ENCODE measurements around the gene FHIT.
"Not testable (repeated sequence)": the region's sequence is repeated elsewhere in the genome, so short reads cannot be mapped to it uniquely, and the experiment has no call there.

The FHIT gene

DNA sequence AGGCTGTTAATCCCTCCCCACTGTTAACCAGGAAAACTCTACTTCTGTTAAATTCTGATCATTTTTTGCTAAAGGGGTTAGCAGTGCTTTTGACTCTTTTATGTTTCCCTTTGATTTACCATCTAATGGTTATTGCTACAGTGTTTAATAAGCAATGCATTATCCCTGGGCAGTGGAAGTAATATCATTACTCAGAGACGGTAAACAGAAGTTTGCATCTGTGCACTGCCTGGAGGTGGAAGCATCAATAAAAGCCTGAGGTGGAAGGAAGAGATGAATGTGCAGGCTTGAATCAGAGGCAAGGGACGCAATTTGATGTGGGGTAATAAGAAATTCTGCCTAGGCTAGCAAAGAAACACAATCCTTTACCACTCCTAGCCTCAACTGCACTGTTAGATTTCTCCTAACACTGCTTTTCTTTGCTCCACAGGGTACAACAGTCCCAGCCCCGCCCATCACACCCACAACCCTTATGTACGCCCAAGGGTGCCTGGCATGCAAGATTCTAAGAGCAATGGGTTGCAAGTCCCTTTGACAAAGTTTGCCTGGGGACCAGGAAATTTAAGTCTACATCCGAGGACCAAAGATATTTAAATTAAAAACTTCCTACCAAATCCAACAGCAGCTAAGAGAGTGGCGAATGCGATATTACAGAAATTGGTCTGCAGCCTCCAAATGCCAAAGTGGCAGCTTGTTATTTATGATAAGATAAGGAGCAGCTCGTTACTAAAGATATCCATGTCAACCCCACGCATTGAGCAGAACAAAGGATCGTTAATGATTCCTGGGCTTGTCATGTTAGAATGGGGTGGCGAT lies 261.4 kb downstream of the FHIT start:
- DNase-seq (ENCODE audit: low spot score) = peak; percentile 55

DNA sequence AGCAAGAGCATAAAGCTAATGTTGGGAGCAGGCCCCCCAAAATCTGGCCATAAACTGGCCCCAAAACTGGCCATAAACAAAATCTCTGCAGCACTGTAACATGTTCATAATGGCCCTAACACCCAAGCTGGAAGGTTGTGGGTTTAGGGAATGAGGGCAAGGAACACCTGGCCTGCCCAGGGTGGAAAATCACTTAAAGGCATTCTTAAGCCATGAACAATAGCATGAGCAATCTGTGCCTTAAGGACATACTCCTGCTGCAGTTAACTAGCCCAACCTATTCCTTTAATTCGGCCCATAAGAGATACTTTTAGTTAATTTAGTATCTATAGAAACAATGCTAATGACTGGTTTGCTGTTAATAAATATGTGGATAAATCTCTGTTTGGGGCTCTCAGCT lies 264.1 kb downstream of the FHIT start:
- DNase-seq (ENCODE audit: low spot score) = not testable (repeated sequence)

DNA sequence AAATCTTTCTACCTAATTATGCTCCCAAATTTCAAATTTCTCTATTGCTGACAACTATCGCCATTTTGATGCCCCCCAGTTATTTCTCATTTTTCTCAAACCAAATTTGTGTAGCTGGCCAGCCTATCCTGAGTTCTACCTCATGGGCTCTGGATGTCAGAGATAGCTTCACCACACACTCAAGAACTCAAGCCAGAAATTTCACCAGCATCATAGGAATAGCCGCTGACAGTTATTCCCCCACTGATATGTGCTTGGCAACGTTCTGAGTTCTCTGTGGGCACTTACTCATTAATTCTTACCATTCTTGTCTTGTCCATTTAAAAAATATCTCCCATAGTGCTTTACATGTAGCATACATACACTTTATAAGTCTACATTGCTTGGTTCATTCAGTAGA lies 264.7 kb downstream of the FHIT start:
- no peak for DNase-seq (ENCODE audit: low spot score)

DNA sequence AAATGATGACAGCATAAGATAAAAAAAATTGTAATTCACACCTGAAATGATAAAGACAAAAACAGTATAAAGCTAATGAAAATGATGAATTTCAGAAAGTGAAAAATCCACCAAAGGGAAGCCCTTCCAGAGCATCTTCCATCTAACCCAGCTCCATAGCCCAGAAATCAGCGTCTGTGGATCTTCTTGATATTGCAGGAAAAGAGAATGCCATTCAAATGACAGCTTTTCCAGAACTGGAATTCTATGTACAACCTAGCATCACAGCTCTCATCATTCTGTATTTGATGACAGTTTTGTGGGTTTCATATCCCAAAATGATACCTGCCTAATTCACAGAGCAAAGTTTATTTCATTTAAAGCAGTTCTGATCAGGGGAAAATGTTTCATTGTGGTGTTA lies 267.3 kb downstream of the FHIT start:
- no peak for DNase-seq (ENCODE audit: low spot score)

DNA sequence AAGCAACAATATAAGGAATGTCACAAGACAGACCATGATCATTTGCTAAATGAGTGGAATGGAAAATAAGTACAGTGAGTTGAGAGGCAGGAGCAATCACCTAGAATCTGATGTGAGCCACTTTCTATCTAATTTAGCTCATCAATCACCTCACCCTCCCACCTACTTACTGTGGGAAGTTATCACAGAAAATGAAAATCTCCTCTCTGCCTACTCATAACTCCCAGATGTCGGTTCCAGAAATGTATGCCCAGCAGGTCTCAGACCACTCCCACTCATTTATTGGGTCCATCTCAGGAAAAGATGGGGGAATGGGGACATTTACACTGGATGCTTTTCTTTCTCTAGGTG lies 270.9 kb downstream of the FHIT start:
- no peak for DNase-seq (ENCODE audit: low spot score)

DNA sequence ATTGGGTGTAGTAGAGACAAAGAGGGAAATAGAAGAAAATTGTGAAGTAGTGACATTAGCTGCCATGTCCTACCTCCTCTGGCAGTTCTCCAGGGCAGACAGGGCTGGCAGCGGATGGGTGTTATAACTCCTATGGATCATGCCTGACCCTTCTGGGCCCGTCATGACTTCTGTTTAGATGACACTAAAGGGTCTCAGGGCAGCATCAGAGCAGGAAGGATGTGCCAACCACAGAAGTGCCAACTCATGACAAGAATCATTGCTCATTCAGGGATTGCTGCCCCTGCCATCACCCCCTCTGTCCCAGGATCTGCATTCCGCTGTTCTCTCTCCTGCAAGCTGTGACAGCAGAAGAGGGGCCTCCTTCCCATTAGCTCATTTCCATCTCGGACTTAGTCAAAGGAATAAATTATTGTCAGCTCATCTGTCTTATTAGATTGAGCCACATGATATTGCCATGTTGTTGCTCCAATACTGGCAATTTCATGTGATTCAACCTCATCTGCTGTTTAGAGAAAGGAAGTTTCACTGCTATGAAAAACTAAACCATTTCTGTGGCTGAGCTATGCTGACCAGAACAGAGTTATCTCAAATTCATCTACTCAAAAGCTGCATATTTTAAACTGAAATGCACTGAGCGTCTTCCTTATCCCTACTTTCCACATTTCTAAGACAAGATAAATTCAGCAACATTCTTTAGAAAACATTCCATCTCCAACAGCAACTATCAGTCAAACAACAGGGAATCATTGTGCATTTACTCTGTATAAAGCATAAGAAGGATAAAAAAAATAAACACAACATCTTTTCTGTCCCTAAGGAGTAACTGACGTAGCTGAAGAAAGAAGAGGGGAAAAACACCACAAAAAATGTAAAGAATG lies 271.6 kb downstream of the FHIT start:
- DNase-seq (ENCODE audit: low spot score) = no peak

DNA sequence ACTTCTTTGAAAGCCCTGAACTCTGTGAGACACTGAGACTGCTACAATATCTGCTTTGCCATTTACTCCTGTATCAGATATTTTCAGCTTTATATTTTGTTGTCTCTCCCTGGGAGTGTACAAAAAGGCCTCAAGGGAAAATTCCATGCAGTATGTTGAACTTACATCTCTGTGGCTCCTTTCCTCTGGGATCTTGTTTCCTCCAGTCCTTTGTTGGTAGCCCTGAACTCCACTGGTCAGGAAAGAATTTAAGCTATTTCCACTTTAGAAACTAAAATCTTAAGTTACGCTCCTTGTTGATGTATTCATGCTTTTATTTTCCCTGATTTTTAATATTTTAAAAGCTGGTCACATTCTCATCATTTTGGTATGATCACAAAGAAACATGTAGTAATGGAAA lies 277.9 kb downstream of the FHIT start:
- no peak for DNase-seq (ENCODE audit: low spot score)

DNA sequence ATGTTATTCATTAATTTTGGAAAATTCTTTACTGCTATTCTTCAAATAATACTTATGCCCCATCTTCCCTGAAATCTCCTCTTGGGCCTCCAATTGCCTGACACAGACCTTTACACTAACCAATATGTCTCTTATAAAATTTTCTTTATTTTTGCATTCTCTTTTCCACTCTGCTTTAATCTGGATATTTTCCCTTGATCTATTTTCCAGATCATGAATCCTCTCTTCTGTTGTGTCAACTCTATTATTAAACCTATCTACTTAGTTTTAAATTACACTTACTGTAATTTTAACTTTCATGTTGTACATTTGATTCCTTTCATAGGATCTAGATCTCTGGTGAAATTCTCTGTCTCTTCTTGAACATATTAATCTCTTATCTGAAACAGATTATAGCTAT lies 278.7 kb downstream of the FHIT start:
- no peak for DNase-seq (ENCODE audit: low spot score)

DNA sequence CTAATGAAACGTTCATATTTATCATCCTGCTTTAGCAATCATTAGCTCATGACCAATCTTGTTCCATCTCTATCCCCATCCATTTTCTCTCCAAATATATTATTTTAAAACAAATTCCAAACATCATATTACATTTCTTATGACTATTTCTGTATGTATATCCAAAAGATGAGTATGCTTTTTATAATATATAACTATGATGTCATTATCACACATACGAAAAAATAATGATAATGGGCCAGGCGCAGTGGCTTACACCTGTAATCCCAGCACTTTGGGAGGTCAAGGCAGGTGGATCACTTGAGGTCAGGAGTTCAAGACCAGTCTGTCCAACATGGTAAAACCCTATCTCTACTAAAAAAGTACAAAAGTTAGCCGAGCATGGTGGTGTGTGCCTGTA lies 280.4 kb downstream of the FHIT start:
- DNase-seq (ENCODE audit: low spot score) = no peak

DNA sequence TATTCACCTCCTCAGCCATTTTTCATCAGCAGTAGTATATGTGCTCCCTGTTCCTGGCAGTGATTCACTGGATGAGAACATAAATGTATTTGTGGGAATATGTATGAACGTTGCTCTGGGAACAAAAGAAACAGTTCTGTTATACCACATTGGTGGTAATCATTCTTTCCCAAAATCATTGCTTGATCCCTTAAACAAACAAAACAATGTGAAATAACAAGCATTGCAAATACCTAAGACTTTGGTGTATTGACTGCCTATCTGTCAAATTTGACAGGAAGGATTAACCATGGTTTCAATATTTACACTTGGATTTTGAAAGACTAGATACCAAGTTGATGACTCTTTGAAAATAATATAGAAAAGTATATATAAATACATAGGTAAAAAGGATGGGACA lies 284.1 kb downstream of the FHIT start:
- DNase-seq (ENCODE audit: low spot score) = no peak

DNA sequence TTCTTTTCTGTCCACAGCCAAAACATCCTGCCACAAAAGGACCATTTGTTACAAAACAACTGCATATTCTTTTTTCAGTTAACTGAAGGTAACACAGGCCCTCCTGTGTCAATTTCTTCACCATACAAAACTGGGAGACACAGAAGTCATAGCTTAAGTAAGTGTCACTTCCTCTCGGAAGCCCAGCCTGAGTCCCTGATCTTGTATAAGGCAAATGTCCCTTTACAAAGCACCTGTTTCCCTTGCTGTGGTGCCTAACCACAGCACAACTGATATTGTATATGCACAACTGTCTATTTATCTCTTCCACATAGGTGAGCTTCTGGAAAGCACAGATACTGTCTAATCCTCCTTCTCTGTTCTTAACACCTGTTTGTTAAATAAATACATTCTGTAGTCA lies 293.7 kb downstream of the FHIT start:
- DNase-seq (ENCODE audit: low spot score) = no peak

DNA sequence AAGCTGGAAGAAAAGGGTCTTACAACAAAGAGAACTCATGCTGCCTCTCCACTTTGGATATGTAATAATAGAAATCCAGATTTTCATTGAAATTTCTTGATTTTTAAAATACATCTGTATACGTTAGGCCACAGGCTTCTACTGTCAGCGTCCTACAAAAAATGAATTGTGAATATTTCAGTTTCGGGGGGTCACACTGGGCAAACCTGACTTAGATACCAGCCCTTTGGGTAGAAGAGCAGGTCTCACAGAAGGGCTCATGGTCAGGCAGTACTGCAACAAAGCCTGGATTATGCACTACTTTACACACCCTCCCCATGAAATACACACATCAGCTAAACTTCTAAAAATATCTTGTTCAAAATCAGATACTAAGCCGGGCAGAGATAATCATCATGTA lies 294.5 kb downstream of the FHIT start:
- no peak for DNase-seq (ENCODE audit: low spot score)

DNA sequence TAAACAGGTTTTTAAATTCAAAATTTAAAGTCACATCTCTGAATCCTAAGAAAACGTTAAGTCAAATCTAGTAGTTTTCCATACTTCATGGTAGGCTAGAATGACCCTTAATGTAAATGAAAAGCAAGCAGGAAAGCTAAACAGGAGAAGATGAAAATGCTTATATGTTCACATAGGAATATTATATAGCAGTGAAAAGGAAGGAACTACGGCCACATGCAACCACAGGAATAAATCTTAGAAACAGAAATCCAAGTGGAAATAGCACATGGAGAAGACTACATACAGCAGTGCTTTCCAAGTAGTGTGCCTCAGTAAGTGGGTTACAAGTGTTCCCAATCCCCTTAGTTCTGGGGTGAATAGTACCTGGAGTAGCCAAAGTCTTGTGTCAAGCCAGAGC lies 296.2 kb downstream of the FHIT start:
- DNase-seq (ENCODE audit: low spot score) = no peak

DNA sequence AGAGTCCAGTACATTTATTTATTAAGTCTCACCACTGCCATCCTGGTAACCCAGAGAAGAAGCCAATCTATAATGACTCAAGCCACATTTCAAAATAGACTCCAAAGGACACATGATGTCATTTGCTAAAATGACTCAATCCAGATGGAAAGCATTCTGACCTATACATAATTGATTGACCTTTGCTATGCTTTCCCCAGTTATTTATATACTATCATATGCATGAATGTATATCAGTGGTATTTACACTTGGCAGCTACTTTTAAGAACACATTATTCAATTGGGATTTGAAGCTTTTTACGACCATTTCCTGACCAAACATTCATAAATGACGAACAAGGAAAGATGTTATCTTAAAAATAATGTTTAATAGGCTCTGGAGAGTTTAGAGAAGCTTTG lies 297.2 kb downstream of the FHIT start:
- no peak for DNase-seq (ENCODE audit: low spot score)

DNA sequence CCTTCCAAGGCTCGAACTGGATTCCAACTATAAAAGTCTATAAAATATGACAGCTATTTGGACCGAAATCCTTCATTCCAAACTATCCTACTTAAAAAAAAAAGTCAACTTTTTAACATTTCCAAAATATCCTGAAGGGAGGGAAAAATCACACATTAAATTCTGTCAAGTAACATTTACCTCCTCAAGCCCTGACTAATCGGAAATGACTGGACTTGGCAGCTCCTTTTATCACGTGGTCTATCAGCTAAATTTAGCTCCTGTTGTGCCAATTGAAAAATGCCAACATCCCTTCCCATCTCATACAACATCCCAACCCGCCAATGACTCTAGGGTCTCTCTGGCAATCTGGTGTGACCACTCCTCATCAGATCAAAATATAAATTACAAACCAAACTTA lies 297.9 kb downstream of the FHIT start:
- DNase-seq (ENCODE audit: low spot score) = no peak

DNA sequence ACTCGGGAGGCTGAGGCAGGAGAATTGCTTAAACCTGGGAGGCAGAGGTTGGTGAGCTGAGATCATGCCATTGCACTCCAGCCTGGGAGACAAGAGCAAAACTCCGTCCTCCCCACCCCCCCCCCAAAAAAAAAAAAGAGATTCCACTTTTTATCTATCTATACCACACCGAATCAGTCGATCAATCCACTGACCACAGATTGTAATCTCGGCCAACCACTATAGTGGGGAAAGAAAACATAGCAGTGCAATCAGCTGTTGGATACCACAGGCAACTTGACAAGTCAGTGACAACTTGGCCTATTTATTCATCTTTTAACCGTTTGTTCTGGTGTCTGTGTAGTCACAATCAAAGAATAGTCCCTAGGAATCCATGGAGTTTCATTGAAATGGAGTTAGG lies 299.2 kb downstream of the FHIT start:
- no peak for DNase-seq (ENCODE audit: low spot score)

DNA sequence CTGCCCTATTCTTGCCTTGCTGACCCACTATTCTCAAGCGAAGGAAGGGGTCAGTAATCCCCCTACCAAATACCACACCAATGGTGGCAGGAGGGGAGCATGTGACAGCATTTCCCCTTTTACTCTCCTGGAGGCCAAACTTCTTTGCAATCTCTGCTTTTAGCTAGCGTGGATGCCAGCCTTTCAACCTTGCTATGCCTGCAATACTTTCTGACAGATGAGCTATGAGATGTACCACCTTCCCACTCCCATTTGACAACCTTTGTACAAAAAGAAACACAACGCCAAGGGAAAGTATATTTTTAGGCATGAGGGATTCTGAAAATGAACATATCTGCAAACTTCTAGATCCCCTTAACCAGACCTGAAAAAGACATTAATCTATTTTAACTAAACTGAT lies 302.1 kb downstream of the FHIT start:
- no peak for DNase-seq (ENCODE audit: low spot score)

DNA sequence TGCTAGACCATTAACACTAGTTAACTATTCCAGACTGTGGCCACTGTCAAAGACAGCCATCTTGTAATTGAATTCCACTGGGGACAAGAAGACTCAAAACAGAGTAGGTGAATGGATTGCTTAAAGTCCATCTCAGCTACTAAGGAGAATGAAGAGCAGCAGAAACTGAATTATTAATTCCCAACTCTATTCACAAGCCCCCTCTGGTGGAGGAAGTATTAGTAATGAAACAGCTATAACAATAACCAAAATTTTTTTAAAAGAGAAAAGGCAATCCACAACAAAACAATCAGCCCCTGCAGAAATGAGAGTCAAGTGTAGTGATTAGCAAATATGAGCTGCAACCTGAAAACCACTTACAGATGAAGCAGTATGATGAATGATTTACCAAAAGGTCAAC lies 302.8 kb downstream of the FHIT start:
- no peak for DNase-seq (ENCODE audit: low spot score)

DNA sequence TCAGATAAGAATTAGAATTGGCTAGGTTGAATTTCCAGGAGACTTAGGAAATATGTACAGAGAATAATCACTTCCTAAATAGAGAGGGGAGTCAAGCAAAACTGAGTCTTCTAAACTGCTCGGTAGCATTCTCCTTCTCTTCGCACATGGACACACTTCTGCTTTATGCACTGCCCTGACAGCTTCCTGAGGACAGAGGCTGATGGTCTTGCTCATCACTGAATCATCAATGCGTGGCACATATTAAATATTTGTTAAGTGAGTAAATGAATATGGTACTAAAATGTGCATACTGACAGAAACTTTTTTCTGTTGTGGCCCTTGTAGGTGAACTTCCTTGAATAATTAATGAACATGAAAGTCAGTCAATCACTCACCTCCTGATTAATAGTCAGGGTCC lies 315.5 kb downstream of the FHIT start:
- no peak for DNase-seq (ENCODE audit: low spot score)

DNA sequence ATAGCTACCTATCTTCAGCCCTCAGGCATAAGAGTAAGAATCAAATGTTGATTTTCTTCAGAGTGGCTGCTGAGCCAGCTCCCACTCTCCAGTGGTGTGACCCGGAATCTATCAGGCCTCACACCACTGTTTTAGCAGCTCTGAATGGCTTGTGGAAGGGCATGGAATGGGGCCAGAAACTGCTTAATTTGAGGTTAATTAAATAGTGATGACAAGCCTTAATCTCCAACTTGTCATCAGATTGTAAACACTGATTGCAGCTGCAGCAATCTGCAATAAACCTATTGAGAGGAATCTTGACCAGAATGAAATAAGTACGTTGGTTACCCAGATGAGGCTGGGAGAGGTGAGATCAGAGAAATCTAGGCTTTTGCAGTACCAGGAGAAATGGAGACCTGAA lies 317.4 kb downstream of the FHIT start:
- no peak for DNase-seq (ENCODE audit: low spot score)

DNA sequence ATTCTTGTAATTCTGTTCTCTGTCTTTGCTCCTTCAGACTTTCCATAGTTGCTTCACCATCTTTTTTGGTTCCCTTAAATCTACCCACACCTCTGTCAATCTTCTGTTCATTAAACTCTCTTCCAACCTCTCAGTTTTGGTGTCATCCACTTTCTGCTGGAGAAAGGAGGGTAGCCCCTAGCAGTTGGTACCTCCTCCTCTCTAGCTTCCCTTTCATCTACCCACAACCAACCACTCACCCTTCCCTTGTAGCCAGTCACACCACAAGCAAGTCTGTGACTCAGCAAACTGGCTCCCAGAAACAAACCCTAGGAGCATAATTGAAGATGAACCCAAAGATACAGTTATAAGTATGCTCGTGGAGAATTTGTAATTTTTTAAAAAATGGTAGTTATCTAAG lies 318.6 kb downstream of the FHIT start:
- no peak for DNase-seq (ENCODE audit: low spot score)

DNA sequence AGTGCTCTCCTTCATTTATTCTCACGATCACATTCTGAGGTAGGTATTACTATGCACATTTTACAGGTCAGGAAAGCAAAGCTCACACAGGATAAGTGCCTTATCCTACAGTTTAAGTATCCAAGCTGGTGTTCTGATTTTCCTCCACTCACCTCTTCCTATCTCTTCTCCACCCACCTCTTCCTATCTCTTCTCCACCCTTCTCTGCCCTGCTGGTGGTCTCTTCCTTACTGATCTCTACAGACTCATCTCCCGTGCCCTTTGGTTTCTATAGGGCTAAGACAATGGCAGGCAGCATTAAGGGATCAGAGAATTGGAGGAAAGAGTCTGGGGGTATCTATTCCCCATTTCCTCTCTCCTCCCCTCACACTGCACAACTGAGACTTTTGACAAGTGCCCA lies 319.1 kb downstream of the FHIT start:
- DNase-seq (ENCODE audit: low spot score) = no peak

DNA sequence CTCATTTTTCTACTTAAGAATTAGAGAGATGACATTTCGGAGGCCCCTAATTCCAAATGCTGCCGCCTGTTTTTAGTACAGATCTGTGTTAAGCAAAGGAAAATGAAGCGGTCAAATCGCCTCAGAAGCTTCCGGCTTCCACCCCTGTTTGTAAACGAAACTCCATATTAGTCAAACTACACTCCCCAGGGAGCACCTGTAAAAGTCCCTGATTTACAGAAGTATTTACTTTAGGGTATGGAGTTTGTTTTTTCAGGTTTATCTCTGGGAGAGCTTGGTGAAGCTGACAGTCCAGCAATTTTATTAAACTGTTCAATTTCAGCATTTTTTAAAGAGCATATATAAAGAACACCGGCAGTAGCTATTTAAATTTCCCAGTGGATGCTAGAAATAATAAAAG lies 319.8 kb downstream of the FHIT start:
- DNase-seq (ENCODE audit: low spot score) = no peak

DNA sequence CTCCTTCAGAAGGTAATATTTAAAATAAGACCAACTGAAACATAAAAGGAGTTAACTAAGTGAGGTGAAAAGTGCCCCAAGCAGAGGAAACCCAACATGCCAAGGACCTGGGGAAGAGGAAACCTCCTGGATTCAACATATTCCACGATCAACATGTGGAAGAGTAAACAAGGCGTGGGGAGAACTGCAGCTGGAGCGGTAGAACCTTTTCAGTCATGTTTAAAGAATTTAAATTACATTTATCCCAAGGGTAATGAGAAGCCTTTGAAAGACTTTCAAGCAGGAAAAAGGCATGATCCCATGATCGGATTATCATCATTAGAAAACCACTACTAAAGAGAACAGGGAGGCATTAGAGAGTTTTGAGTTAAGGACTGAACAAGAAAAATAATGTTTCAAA lies 330.7 kb downstream of the FHIT start:
- no peak for DNase-seq (ENCODE audit: low spot score)
